IPS-18a (cell line): ENCODE results near the gene IQCF2.
"Not testable (repeated sequence)": the region's sequence is repeated elsewhere in the genome, so short reads cannot be mapped to it uniquely, and the experiment has no call there.

Source experiments
- H3K27ac ChIP-seq: one replicate; pipeline ENCODE4 v1.5.1; 2013; ENCODE audit warnings: low read length
- H3K27me3 ChIP-seq: one replicate; pipeline ENCODE4 v1.6.1; 2013; ENCODE audit warnings: mild to moderate bottlenecking, low read length; ENCODE audit not compliant: control insufficient read depth, insufficient read depth
- H3K36me3 ChIP-seq: one replicate; pipeline ENCODE4 v1.6.1; 2013; ENCODE audit warnings: low read depth, low read length; ENCODE audit not compliant: control insufficient read depth
- H3K4me1 ChIP-seq: one replicate; pipeline ENCODE4 v1.6.1; 2013; ENCODE audit warnings: low read depth, low read length; ENCODE audit not compliant: control insufficient read depth
- H3K4me3 ChIP-seq: one replicate; pipeline ENCODE4 v1.5.1; 2013; ENCODE audit warnings: low read length
- H3K9ac ChIP-seq: one replicate; pipeline ENCODE4 v1.6.1; 2013; ENCODE audit warnings: mild to moderate bottlenecking, low read length, moderate library complexity
- H3K9me3 ChIP-seq: one replicate; pipeline ENCODE4 v1.6.1; 2013; ENCODE audit warnings: low read depth, low read length; ENCODE audit not compliant: control insufficient read depth

IQCF2 gene

GRCh38 chr3:51879937-51880336 is 18.5 kb downstream of the IQCF2 start:
- H3K36me3 ChIP-seq, result no peaks in the 10 kb centered on the region
- H3K27me3 ChIP-seq, result no peaks in the 10 kb centered on the region
- no peaks in the 10 kb centered on the region for H3K9me3 ChIP-seq
- H3K9ac ChIP-seq, result no peak overlapping the region
- no peak overlapping the region for H3K27ac ChIP-seq
- no peak overlapping the region for H3K4me3 ChIP-seq
- H3K4me1 ChIP-seq, result no peaks in the 10 kb centered on the region

- H3K27ac ChIP-seq, result no peak overlapping the region
These were observed 25.0 kb downstream of the IQCF2 start for GRCh38 chr3:51886447-51886846.

DNA sequence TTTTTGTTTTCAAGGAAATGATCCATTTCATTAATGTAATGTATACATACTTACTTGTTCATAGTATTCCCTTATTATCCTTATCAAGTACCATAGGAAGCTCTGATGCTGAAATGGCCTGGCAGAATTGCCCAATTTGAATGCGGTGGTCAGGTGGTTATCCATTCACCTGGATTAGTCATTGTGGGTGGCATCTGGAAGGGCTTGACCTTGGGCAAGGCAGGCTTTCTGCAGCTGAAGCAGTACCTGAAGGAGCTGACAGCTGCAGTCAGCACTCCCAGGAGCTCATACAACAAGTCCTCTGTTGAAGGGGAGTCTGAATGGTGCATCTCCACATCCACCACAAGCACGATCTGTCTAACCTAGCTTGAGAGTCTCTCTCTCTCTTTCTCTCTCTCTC is 26.2 kb downstream of the IQCF2 start:
- no peaks in the 10 kb centered on the region for H3K36me3 ChIP-seq
- H3K27me3 ChIP-seq, result no peaks in the 10 kb centered on the region
- H3K4me3 ChIP-seq, result no peak overlapping the region

More at GRCh38 chr3:51886447-51886846, 25.0 kb downstream of the IQCF2 start:
- H3K9me3 ChIP-seq, result no peaks in the 10 kb centered on the region
- H3K9ac ChIP-seq, result no peak overlapping the region
- H3K4me1 ChIP-seq, result no peaks in the 10 kb centered on the region
- no peaks in the 10 kb centered on the region for H3K27me3 ChIP-seq
- H3K36me3 ChIP-seq, result no peaks in the 10 kb centered on the region
- no peak overlapping the region for H3K4me3 ChIP-seq

DNA sequence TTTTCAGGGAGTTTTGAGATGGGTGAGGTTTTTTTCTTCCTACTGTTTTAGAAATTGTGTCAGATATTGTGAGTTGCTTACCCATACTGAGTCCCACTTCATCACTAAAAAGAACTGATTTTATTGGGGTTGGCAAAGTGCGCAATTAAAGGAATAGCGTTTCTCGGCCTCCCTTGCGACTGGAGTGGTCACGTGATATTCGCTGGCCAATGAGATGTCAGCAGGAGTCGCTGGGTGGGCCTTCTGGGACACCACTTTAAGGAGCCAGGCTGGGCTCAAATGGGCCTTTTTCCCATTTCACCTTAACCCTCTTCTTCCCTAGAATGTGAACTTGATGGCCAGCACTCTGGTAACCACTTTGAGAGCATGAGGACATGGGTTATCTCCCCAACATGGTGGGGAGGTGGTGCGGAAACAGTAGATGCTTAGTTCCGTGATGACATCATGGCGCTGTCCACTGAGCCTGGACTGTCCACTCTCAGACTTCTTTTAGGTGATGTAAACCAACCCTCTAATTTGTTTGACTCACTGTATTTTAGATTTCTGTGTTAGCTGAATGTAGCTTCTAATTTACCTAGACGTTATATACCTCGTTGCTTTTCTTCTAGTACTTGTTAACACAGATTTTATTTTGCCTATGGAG is 27.2 kb downstream of the IQCF2 start:
- Histone ChIP-seq H3K27ac (no peak overlapping the region), H3K27me3 (no peaks in the 10 kb centered on the region), H3K9me3 (no peaks in the 10 kb centered on the region), H3K4me1 (no peaks in the 10 kb centered on the region), H3K9ac (no peak overlapping the region), H3K4me3 (no peak overlapping the region), H3K36me3 (no peaks in the 10 kb centered on the region)

More for the DNA sequence above, 26.2 kb downstream of the IQCF2 start:
- Histone ChIP-seq H3K9me3 (no peaks in the 10 kb centered on the region), H3K9ac (no peak overlapping the region), H3K27ac (no peak overlapping the region), H3K4me1 (no peaks in the 10 kb centered on the region)

- Histone ChIP-seq H3K27me3 (no peaks in the 10 kb centered on the region), H3K27ac (no peak overlapping the region), H3K4me3 (no peak overlapping the region), H3K4me1 (no peaks in the 10 kb centered on the region), H3K9me3 (no peaks in the 10 kb centered on the region), H3K9ac (no peak overlapping the region), H3K36me3 (no peaks in the 10 kb centered on the region)
These were observed 30.0 kb downstream of the IQCF2 start for GRCh38 chr3:51891242-51892039.

GRCh38 chr3:51894391-51894790 is 33.0 kb downstream of the IQCF2 start:
- Histone ChIP-seq H3K27ac (no peak overlapping the region), H3K27me3 (no peaks in the 10 kb centered on the region)

DNA sequence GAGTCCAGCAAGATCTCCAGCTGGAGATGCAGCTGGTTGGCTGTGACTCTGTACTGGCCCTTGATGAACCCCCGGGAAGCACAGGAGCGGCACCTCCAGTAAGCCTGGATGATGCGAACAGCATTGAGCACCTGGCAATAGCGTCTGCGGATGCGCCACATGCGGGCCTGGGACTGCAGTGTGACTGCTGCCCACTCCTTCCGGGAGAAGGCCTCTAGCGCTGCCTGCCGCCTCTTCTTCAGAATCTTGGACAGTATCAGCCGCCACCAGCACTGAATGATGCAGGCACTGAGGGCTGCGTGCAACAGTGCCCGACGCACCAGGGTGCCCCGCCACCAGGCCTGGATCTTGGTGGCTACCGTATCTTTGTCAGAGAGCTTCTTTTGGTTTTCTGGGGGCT is 33.5 kb downstream of the IQCF2 start:
- Histone ChIP-seq H3K4me1 (peaks cover 10% of the 10 kb centered on the region), H3K9me3 (no peaks in the 10 kb centered on the region), H3K27me3 (no peaks in the 10 kb centered on the region), H3K9ac (no peak overlapping the region), H3K27ac (no peak overlapping the region), H3K4me3 (no peak overlapping the region), H3K36me3 (no peaks in the 10 kb centered on the region)

More at GRCh38 chr3:51894391-51894790, 33.0 kb downstream of the IQCF2 start:
- Histone ChIP-seq H3K9me3 (no peaks in the 10 kb centered on the region), H3K4me1 (peaks cover 10% of the 10 kb centered on the region), H3K9ac (no peak overlapping the region), H3K4me3 (no peak overlapping the region), H3K36me3 (no peaks in the 10 kb centered on the region)

DNA sequence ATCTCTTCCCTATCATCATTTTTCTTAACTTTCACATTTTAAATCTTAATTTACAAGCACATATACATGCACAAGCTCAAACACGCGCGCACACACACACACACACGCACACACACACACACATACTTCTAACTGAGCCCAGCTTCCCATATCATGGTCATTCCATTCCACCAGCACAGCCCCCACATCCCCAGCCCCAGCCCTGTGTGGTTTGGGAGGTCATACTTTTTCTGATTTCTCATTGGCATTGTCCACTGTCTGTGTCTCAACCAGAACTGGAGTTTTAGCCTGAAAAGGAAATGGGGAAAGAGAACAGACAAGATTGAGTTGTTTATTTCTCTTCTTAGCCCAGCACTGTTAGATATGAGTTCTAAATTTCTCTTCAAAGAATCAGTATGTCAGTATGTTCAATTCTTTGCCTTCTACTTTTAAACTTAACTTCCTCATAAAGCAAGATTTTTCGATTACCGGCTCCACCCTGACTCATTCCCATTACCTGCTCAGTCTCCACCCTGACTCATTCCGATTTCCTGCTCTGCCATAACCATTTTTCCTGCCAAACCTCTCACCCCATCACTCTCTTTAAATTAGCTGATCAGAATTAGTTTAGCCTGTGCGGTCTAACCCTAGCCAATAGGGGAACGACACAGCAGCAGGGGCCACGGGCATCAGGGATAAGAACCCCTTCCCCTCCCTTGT is 35.3 kb downstream of the IQCF2 start:
- H3K4me3 ChIP-seq, result no peak overlapping the region
- H3K27ac ChIP-seq, result no peak overlapping the region
- peaks cover 16% of the 10 kb centered on the region for H3K4me1 ChIP-seq
- no peaks in the 10 kb centered on the region for H3K36me3 ChIP-seq
- no peak overlapping the region for H3K9ac ChIP-seq
- no peaks in the 10 kb centered on the region for H3K27me3 ChIP-seq
- H3K9me3 ChIP-seq, result no peaks in the 10 kb centered on the region

- Histone ChIP-seq H3K9me3 (no peaks in the 10 kb centered on the region), H3K4me3 (peak overlapping the region; percentile 7), H3K9ac (no peak overlapping the region)
These were observed 36.0 kb downstream of the IQCF2 start for GRCh38 chr3:51897391-51897790.

GRCh38 chr3:51900043-51900442 is 38.6 kb downstream of the IQCF2 start:
- H3K27ac ChIP-seq, H3K36me3 ChIP-seq, H3K27me3 ChIP-seq, H3K9ac ChIP-seq, H3K4me3 ChIP-seq, H3K9me3 ChIP-seq: not testable (repeated sequence)
- H3K4me1 ChIP-seq, result peaks cover 16% of the 10 kb centered on the region

More at GRCh38 chr3:51897391-51897790, 36.0 kb downstream of the IQCF2 start:
- Histone ChIP-seq H3K27ac (no peak overlapping the region), H3K27me3 (no peaks in the 10 kb centered on the region), H3K4me1 (peaks cover 16% of the 10 kb centered on the region), H3K36me3 (no peaks in the 10 kb centered on the region)

DNA sequence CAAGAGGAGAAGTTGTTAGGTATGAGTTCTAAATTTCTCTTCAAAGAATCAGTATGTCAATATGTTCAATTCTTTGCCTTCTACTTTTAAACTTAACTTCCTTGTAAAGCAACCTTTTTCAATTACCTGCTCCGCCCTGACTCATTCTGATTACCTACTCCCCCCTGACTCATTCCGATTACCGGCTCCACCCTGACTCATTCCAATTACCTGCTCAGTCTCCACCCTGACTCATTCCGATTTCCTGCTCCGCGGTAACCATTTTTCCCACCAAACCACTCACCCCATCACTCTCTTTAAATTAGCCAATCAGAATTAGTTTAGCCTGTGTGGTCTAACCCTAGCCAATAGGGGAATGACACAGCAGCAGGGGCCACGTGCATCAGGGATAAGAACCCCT is 40.9 kb downstream of the IQCF2 start:
- not testable (repeated sequence) for H3K27me3 ChIP-seq, H3K36me3 ChIP-seq, H3K4me3 ChIP-seq, H3K9me3 ChIP-seq, H3K9ac ChIP-seq, H3K27ac ChIP-seq
- H3K4me1 ChIP-seq, result peaks cover 16% of the 10 kb centered on the region
